Measurements from ENCODE around the gene OPRD1.
"Not testable (repeated sequence)": the region's sequence is repeated elsewhere in the genome, so short reads cannot be mapped to it uniquely, and the experiment has no call there.

Gene OPRD1

GRCh38 chr1:28819020-28819419 lies 7.0 kb downstream of the OPRD1 start:
- TF ChIP-seq CTCF (IDR thresholded peaks at IDR 0.05; ENCODE audit: borderline replicate concordance, control extremely low read depth, extremely low read depth, insufficient read depth, missing control alignments), result no peak
- in situ Hi-C loops (cut with MboI; ENCODE audit: low sequenced_read_pairs, unreplicated experiment), result no loop called here
- DNase-seq (ENCODE audit: low spot score), result no peak

GRCh38 chr1:28822799-28823198 lies 10.8 kb downstream of the OPRD1 start:
- no peak for DNase-seq (ENCODE audit: low spot score)
- TF ChIP-seq CTCF (IDR thresholded peaks at IDR 0.05; ENCODE audit: borderline replicate concordance, control extremely low read depth, extremely low read depth, insufficient read depth, missing control alignments), result no peak
- in situ Hi-C loops (cut with MboI; ENCODE audit: low sequenced_read_pairs, unreplicated experiment), result no loop called here

GRCh38 chr1:28824061-28824460 lies 12.1 kb downstream of the OPRD1 start:
- in situ Hi-C loops (cut with MboI; ENCODE audit: low sequenced_read_pairs, unreplicated experiment); DNase-seq (ENCODE audit: low spot score): not testable (repeated sequence)

GRCh38 chr1:28828227-28828858 lies 16.4 kb downstream of the OPRD1 start:
- in situ Hi-C loops (cut with MboI; ENCODE audit: low sequenced_read_pairs, unreplicated experiment), result not testable (repeated sequence)

GRCh38 chr1:28830814-28831213 lies 18.8 kb downstream of the OPRD1 start:
- in situ Hi-C loops (cut with MboI; ENCODE audit: low sequenced_read_pairs, unreplicated experiment), result no loop called here
- no peak for DNase-seq (ENCODE audit: low spot score)

More at GRCh38 chr1:28828227-28828858, 16.4 kb downstream of the OPRD1 start:
- not testable (repeated sequence) for DNase-seq (ENCODE audit: low spot score)

GRCh38 chr1:28832966-28833365 lies 21.0 kb downstream of the OPRD1 start:
- no peak for TF ChIP-seq CTCF (IDR thresholded peaks at IDR 0.05; ENCODE audit: borderline replicate concordance, control extremely low read depth, extremely low read depth, insufficient read depth, missing control alignments)
- no peak for DNase-seq (ENCODE audit: low spot score)
- in situ Hi-C loops (cut with MboI; ENCODE audit: low sequenced_read_pairs, unreplicated experiment), result no loop called here

More at GRCh38 chr1:28830814-28831213, 18.8 kb downstream of the OPRD1 start:
- no peak for TF ChIP-seq CTCF (IDR thresholded peaks at IDR 0.05; ENCODE audit: borderline replicate concordance, control extremely low read depth, extremely low read depth, insufficient read depth, missing control alignments)

- DNase-seq (ENCODE audit: low spot score), result no peak
- no peak for TF ChIP-seq CTCF (IDR thresholded peaks at IDR 0.05; ENCODE audit: borderline replicate concordance, control extremely low read depth, extremely low read depth, insufficient read depth, missing control alignments)
- in situ Hi-C loops (cut with MboI; ENCODE audit: low sequenced_read_pairs, unreplicated experiment), result no loop called here
Measured at GRCh38 chr1:28833381-28833780, 21.4 kb downstream of the OPRD1 start.

- no peak for DNase-seq (ENCODE audit: low spot score)
- no peak for TF ChIP-seq CTCF (IDR thresholded peaks at IDR 0.05; ENCODE audit: borderline replicate concordance, control extremely low read depth, extremely low read depth, insufficient read depth, missing control alignments)
- in situ Hi-C loops (cut with MboI; ENCODE audit: low sequenced_read_pairs, unreplicated experiment), result no loop called here
Measured at GRCh38 chr1:28835237-28835650, 23.3 kb downstream of the OPRD1 start.
